ENCODE results near the gene ARHGAP10. TPM values are rescaled to one million over a fixed set of nuclear protein-coding genes. Genes with fewer than 3 reads are reported as not detected.

ARHGAP10 gene
- total RNA-seq, 1 donor from 2014 or later = 28.0 TPM

DNA sequence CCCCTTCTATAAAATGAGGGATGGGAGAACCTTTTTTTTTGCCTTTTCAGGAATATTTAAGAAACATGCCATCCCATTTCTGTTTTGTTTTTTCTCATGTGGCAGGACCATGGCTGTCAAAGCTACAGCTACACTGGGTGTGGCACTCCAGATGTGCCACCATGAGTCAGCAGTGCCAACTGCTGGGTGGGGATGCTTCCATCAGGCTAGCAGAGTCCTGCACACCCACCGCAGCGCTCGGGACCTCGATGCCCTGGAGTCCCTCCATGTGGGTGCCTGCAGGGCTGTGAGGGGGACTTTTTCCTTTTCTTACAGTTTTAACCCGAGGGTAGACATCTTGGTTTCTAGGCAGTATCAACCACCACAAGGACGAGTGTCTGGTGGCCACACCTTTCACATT, 357.7 kb downstream of the ARHGAP10 start:
- Histone ChIP-seq H3K27me3 (ENCODE audit: insufficient read depth, low read length) (no peaks in the 10 kb centered on the region), H3K4me3 (ENCODE audit: insufficient read depth, low read depth, low read length) (no peak overlapping the region), H3K4me1 (ENCODE audit: insufficient read depth, low read length) (no peaks in the 10 kb centered on the region), H3K9ac (ENCODE audit: low read length) (no peak overlapping the region), H4K20me1 (ENCODE audit: insufficient read depth, low read length) (no peaks in the 10 kb centered on the region), H3K9me3 (ENCODE audit: insufficient read depth, low read depth, low read length) (no peaks in the 10 kb centered on the region), H3K27ac (ENCODE audit: low read depth, low read length) (no peak overlapping the region), H3K79me2 (ENCODE audit: insufficient read depth, low read length) (no peaks in the 10 kb centered on the region), H3K4me2 (ENCODE audit: low read length) (no peak overlapping the region), H3K36me3 (ENCODE audit: insufficient read depth, low read length) (no peaks in the 10 kb centered on the region), H2AFZ (ENCODE audit: low read depth, low read length) (no peak overlapping the region)
- Mint-ChIP-seq H3K27ac (ENCODE audit: unreplicated experiment) (no peak overlapping the region), H3K4me3 (ENCODE audit: unreplicated experiment) (no peak overlapping the region), H3K9me3 (ENCODE audit: unreplicated experiment) (peaks cover 5% of the 10 kb centered on the region), H3K4me1 (ENCODE audit: low read depth, unreplicated experiment) (peaks cover 12% of the 10 kb centered on the region), H3K36me3 (ENCODE audit: low read depth, unreplicated experiment) (peaks cover under 1% of the 10 kb centered on the region), H3K27me3 (ENCODE audit: low read depth, unreplicated experiment) (no peaks in the 10 kb centered on the region)
- TF ChIP-seq, protein P1, sequence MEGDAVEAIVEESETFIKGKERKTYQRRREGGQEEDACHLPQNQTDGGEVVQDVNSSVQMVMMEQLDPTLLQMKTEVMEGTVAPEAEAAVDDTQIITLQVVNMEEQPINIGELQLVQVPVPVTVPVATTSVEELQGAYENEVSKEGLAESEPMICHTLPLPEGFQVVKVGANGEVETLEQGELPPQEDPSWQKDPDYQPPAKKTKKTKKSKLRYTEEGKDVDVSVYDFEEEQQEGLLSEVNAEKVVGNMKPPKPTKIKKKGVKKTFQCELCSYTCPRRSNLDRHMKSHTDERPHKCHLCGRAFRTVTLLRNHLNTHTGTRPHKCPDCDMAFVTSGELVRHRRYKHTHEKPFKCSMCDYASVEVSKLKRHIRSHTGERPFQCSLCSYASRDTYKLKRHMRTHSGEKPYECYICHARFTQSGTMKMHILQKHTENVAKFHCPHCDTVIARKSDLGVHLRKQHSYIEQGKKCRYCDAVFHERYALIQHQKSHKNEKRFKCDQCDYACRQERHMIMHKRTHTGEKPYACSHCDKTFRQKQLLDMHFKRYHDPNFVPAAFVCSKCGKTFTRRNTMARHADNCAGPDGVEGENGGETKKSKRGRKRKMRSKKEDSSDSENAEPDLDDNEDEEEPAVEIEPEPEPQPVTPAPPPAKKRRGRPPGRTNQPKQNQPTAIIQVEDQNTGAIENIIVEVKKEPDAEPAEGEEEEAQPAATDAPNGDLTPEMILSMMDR (IDR thresholded peaks at IDR 0.05; ENCODE audit: insufficient read depth, low read depth, low read length) = no peak
- TF ChIP-seq EZH2 (IDR thresholded peaks at IDR 0.05; ENCODE audit: insufficient read depth, low read length) = no peak
- no peak for DNase-seq (ENCODE audit: low read depth)
- FAIRE-seq = no peak

DNA sequence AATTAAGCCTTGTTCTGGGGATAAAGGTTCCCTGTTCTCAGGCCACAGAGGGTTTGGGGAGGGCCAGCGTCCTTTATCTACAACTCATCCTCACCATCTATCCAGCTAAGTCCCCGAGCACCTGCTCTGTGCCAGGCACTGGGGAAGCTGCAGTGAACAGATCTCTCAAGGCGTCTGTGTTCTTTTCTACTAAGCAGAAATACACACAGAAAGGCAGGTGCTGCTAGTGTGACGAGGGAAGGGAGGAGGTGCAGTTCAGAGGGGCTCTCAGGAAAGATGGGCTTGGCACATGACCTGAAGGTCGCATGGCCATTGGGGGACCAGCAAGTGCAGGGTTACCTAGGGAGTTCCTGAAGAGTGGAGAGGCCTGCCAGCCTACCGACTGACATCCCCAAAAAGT, 358.1 kb downstream of the ARHGAP10 start:
- Histone ChIP-seq H3K4me1 (ENCODE audit: insufficient read depth, low read length) (no peaks in the 10 kb centered on the region), H3K79me2 (ENCODE audit: insufficient read depth, low read length) (no peaks in the 10 kb centered on the region), H3K27me3 (ENCODE audit: insufficient read depth, low read length) (no peaks in the 10 kb centered on the region), H3K36me3 (ENCODE audit: insufficient read depth, low read length) (no peaks in the 10 kb centered on the region), H3K27ac (ENCODE audit: low read depth, low read length) (no peak overlapping the region), H3K4me3 (ENCODE audit: insufficient read depth, low read depth, low read length) (no peak overlapping the region), H3K9ac (ENCODE audit: low read length) (no peak overlapping the region), H3K4me2 (ENCODE audit: low read length) (no peak overlapping the region), H3K9me3 (ENCODE audit: insufficient read depth, low read depth, low read length) (no peaks in the 10 kb centered on the region), H2AFZ (ENCODE audit: low read depth, low read length) (no peak overlapping the region), H4K20me1 (ENCODE audit: insufficient read depth, low read length) (no peaks in the 10 kb centered on the region)
- TF ChIP-seq EZH2 (IDR thresholded peaks at IDR 0.05; ENCODE audit: insufficient read depth, low read length) = no peak
- TF ChIP-seq, protein P1 (IDR thresholded peaks at IDR 0.05; ENCODE audit: insufficient read depth, low read depth, low read length) = no peak
- Mint-ChIP-seq H3K36me3 (ENCODE audit: low read depth, unreplicated experiment) (no peaks in the 10 kb centered on the region), H3K4me3 (ENCODE audit: unreplicated experiment) (no peak overlapping the region), H3K4me1 (ENCODE audit: low read depth, unreplicated experiment) (peaks cover 12% of the 10 kb centered on the region), H3K27ac (ENCODE audit: unreplicated experiment) (no peak overlapping the region), H3K27me3 (ENCODE audit: low read depth, unreplicated experiment) (no peaks in the 10 kb centered on the region), H3K9me3 (ENCODE audit: unreplicated experiment) (peaks cover 4% of the 10 kb centered on the region)
- FAIRE-seq (no peak), DNase-seq (ENCODE audit: low read depth) (no peak)

DNA sequence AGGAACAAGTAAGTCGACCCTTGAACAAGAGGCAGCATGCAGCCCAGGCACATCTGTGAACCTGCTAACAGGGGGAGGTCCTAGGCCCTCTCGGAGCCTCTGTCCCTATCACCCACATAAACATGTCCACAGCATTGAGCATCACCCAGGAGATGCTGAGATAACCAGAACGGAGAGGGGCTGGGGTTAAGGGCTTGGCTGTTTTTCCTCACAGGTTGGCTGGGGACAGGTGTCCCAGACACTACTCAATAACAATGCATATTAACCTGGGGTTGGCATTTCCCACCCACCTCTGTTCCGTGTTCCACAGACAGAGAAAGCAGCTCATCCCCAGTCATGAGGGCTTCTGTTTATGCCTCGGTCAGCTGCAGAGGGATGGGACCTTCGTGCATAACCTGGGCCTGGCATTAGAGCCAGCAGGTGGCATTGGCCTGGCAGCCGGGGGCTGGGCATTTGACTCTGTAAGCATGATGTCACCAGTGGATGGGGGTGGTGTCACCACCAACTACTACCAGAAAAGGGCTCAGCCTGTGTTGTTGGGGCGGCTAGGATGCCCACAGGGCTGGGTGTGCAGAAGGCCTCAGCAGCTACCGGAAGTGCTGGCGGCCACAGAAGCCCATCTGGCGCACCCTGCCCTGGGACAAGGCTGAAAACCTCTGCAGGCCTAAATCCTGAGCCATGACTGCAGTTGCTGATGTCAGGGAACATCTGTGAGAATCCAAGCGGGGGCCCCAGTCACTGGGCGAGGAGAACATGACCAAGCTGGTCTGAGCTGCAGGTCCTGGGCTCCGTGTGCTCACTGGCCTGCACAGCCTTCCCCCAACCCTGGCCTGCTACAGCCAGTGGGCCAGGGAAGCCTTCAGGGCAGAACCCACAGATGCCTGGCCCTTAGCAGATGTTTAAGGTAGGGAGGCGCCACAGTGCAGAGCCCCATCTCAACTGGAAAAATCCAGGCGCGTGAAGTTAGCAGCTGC, 358.9 kb downstream of the ARHGAP10 start:
- Mint-ChIP-seq H3K4me3 (ENCODE audit: unreplicated experiment) (no peak overlapping the region), H3K4me1 (ENCODE audit: low read depth, unreplicated experiment) (peaks cover 12% of the 10 kb centered on the region), H3K27ac (ENCODE audit: unreplicated experiment) (no peak overlapping the region), H3K36me3 (ENCODE audit: low read depth, unreplicated experiment) (no peaks in the 10 kb centered on the region), H3K27me3 (ENCODE audit: low read depth, unreplicated experiment) (no peaks in the 10 kb centered on the region), H3K9me3 (ENCODE audit: unreplicated experiment) (peaks cover 3% of the 10 kb centered on the region)
- DNase-seq (ENCODE audit: low read depth) = no peak
- no peak overlapping the region for H2AFZ ChIP-seq (ENCODE audit: low read depth, low read length)
- H4K20me1 ChIP-seq (ENCODE audit: insufficient read depth, low read length) = no peaks in the 10 kb centered on the region
- H3K4me1 ChIP-seq (ENCODE audit: insufficient read depth, low read length) = no peaks in the 10 kb centered on the region
- TF ChIP-seq, protein P1 (IDR thresholded peaks at IDR 0.05; ENCODE audit: insufficient read depth, low read depth, low read length) = no peak
- no peak for TF ChIP-seq EZH2 (IDR thresholded peaks at IDR 0.05; ENCODE audit: insufficient read depth, low read length)
- FAIRE-seq = no peak
- H3K9me3 ChIP-seq (ENCODE audit: insufficient read depth, low read depth, low read length) = no peaks in the 10 kb centered on the region
- no peak overlapping the region for H3K4me3 ChIP-seq (ENCODE audit: insufficient read depth, low read depth, low read length)
- no peaks in the 10 kb centered on the region for H3K36me3 ChIP-seq (ENCODE audit: insufficient read depth, low read length)
- no peaks in the 10 kb centered on the region for H3K79me2 ChIP-seq (ENCODE audit: insufficient read depth, low read length)
- H3K27me3 ChIP-seq (ENCODE audit: insufficient read depth, low read length) = no peaks in the 10 kb centered on the region
- no peak overlapping the region for H3K9ac ChIP-seq (ENCODE audit: low read length)
- no peak overlapping the region for H3K27ac ChIP-seq (ENCODE audit: low read depth, low read length)
- no peak overlapping the region for H3K4me2 ChIP-seq (ENCODE audit: low read length)

Data from astrocyte (in vitro differentiated cells and primary cell).